OCI-LY1 (cell line): ENCODE data around the gene CCDC192.

Experiments
- EZH2 ChIP-seq: fragments of 200-600 bp; sonication (generic), shearing (Covaris generic); IDR thresholded peaks from 2 replicates; pipeline ENCODE4 v1.8.0; 2017; ENCODE audit warnings: borderline replicate concordance, mixed run types, mild to moderate bottlenecking, antibody characterized with exemption, low read length, moderate library complexity, mixed read lengths
- TF ChIP-seq, protein P1 (sequence below): fragments of 200-600 bp; sonication (generic), shearing (Covaris generic); IDR thresholded peaks from 2 replicates; pipeline ENCODE4 v1.5.1; 2017; ENCODE audit warnings: mild to moderate bottlenecking, antibody characterized with exemption, low read length, moderate library complexity, mixed read lengths

DNA sequence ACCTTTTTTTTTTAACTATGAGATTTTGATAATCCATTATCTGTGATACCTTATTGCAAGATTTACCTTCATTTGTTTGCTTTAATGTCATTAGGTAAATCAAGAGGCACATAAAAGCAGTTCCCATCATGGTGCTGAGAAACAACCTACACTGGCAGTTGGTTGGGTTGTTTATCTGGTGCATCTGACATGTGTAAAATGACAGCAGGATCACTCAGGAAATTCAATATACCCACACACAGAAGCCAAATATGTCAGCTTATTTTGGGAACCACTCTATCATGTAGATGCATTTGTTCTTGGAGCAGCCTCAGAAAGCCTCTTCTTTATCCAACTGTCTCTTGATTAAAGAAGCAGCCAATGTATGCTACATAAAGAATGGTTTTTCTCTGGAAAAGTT lies 7.8 kb upstream of the CCDC192 start:
- TF ChIP-seq, protein P1, sequence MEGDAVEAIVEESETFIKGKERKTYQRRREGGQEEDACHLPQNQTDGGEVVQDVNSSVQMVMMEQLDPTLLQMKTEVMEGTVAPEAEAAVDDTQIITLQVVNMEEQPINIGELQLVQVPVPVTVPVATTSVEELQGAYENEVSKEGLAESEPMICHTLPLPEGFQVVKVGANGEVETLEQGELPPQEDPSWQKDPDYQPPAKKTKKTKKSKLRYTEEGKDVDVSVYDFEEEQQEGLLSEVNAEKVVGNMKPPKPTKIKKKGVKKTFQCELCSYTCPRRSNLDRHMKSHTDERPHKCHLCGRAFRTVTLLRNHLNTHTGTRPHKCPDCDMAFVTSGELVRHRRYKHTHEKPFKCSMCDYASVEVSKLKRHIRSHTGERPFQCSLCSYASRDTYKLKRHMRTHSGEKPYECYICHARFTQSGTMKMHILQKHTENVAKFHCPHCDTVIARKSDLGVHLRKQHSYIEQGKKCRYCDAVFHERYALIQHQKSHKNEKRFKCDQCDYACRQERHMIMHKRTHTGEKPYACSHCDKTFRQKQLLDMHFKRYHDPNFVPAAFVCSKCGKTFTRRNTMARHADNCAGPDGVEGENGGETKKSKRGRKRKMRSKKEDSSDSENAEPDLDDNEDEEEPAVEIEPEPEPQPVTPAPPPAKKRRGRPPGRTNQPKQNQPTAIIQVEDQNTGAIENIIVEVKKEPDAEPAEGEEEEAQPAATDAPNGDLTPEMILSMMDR, result no peak
- TF ChIP-seq EZH2, result no peak
